Activated CD4-positive, alpha-beta T cell treated with anti-CD3 and anti-CD28 coated beads for 1 hour (primary cell): ENCODE measurements around the gene C6orf132.
A peak's percentile ranks its signal among the peaks of the same experiment; 100 is the strongest.
"Not testable (repeated sequence)": the region's sequence is repeated elsewhere in the genome, so short reads cannot be mapped to it uniquely, and the experiment has no call there.

Experiments used
- DNase-seq: peaks from one replicate; pipeline ENCODE4 v3.0.0-alpha.2; 2020

The C6orf132 gene, protein sequence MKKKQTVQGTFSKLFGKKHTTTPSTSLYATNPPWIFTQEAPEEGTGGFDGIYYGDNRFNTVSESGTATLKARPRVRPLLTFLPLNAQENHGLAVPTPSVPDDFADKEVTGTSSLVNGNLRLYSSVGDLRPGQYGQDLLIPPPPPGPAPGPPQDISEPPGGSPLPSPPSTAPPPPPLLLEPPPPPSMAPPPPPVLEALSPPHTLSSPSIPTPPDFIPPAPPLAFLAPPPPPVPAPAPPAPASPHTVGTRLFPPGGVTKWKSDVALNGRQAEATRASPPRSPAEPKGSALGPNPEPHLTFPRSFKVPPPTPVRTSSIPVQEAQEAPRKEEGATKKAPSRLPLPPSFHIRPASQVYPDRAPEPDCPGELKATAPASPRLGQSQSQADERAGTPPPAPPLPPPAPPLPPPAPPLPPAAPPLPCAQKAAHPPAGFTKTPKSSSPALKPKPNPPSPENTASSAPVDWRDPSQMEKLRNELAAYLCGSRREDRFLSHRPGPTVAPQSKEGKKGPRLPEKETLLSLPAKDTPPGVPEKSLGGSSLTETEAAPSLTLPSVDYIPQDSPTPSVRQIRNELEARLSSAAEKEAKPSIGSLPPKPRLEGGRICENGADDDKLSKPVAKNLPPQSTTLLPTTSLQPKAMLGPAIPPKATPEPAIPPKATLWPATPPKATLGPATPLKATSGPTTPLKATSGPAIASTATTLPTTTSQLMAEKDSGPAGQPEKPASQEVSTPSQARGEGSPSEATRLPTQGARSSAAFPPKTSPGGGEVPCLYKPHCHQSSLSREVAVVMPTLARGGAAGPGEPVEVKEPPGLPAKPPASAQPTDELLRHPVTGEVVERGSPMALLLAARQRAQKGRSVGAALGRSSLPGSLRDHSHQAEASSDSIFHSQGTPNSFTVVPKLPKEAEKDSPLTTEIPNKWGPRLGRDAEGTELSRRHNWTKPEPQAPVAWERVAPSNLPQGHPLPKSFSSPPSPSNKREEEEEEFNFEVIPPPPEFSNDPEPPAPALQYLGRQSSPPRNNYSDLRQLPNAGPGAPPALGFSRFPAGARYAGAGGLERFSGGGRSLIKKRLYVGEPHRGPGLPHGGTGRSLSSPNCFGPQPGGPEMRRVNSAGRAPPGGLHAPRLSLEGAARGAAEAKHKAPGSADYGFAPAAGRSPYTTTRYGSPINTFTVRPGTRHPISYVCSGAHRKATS

DNA sequence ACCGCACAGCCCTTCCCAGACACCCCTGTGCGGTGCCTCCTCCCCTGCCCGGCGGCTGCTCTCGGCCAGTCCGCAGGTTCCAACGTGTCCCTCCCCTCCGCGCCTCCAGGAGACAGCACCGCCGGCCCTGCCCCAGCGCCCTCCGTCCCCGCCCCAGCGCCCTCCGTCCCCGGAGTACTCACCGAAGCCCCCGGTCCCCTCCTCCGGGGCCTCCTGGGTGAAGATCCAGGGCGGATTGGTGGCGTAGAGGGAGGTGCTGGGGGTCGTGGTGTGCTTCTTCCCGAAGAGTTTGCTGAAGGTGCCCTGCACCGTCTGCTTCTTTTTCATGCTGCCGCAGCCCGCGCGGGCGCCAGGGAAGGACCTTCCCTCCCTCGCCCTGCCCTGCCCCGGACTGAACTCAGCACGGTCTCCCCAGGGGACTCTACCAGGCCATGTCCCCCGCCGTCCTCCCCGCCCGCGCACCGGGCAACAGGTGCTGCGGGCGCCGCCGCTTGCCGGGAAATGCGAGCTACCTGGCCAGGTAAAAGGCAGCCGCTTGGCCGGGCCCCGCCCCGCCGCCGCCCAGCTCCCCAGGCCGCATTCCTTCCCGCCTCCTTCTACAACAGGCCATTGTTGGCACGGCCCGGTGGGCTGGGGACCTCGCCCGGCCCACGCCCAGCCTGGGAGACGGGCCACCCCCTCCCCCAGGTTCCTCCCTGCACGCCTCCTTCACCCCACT lies at the start of gene C6orf132:
Gene C6orf132, minus strand, starts transcription at position 503 of the 718 bp plus-strand sequence. Its CDS starts 176 bp downstream, at position 327.
- no peak for DNase-seq

- DNase-seq = no peak
Observed at GRCh38 chr6:42190554-42191183, 48.2 kb upstream of the C6orf132 start.

- no peak for DNase-seq
Observed at GRCh38 chr6:42188406-42188805, 46.0 kb upstream of the C6orf132 start.

DNA sequence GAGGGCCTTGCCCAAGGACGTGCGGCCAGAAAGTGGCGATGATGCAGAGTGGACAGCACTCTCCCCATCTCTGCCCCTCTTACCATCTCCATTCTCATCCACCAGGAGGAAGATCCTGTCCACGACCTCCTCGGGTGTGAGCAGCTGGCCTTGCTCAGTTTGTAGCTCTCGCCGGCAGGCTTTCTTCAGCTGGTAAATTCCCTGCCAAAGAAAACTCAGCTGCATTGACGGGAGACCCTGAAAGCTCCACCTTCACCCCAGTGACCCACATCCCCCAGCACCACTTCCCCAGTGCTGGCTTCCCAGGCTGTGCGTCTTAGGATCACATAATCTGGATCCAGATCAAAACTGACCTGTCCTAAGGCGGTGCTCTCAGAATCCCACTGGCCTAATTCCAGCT lies 43.2 kb upstream of the C6orf132 start:
- no peak for DNase-seq

GRCh38 chr6:42184475-42184874 lies 42.1 kb upstream of the C6orf132 start:
- DNase-seq = no peak

- no peak for DNase-seq
Observed at GRCh38 chr6:42182101-42182500, 39.7 kb upstream of the C6orf132 start.

GRCh38 chr6:42179945-42180313 lies 37.5 kb upstream of the C6orf132 start:
- no peak for DNase-seq

- DNase-seq = no peak
Observed at GRCh38 chr6:42179261-42179944, 37.0 kb upstream of the C6orf132 start.

- no peak for DNase-seq
Observed at GRCh38 chr6:42177514-42178364, 35.3 kb upstream of the C6orf132 start.

DNA sequence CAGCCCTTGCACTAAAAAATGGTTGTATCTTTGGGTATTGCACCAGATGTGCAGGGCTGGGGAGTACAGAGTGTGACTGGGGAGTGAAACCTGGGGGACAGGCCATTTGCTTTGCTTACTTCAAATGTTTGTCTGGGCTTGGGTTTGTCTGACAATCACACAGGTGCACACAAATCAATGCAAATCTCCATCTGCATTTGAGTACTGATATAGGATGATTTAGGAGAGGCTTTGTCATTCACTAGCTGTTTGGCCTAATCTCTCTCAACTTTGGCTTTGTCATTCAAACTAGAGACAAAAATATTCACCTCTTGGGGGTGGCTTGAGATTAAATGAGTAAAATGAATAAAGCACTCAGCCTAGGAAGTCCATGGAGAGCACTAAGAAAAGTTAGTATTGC lies 34.6 kb upstream of the C6orf132 start:
- DNase-seq = no peak

GRCh38 chr6:42175860-42176259 lies 33.4 kb upstream of the C6orf132 start:
- no peak for DNase-seq

DNA sequence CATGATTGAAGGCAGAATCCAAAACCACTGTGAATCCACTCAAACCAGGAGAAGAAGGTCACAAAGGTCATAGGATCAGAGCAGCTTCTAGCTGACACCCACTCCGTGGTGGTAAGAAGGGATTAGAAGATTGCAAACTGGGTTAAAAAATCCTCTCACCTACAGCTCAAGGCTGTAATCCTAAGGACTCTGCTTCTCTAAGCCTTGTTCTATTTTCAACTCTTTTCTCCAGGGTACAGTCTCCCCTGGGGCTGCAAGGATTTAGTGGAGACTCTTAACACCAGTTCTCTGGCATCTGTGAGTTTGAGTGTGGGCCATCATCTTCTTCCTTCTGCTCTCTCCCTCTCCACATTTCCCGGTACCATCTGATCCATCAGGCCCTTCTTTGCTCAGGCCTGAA lies 30.7 kb upstream of the C6orf132 start, which contains the start of gene GUCA1A:
Gene GUCA1A, plus strand, starts transcription at position 264 of the 400 bp plus-strand sequence. CDS start 250 bp downstream, outside the sequence.
- DNase-seq = no peak

GRCh38 chr6:42171813-42172581 lies 29.6 kb upstream of the C6orf132 start:
- DNase-seq = no peak

- not testable (repeated sequence) for DNase-seq
Observed at GRCh38 chr6:42169780-42170179, 27.4 kb upstream of the C6orf132 start.

- DNase-seq = no peak
Observed at GRCh38 chr6:42168650-42169049, 26.2 kb upstream of the C6orf132 start.

DNA sequence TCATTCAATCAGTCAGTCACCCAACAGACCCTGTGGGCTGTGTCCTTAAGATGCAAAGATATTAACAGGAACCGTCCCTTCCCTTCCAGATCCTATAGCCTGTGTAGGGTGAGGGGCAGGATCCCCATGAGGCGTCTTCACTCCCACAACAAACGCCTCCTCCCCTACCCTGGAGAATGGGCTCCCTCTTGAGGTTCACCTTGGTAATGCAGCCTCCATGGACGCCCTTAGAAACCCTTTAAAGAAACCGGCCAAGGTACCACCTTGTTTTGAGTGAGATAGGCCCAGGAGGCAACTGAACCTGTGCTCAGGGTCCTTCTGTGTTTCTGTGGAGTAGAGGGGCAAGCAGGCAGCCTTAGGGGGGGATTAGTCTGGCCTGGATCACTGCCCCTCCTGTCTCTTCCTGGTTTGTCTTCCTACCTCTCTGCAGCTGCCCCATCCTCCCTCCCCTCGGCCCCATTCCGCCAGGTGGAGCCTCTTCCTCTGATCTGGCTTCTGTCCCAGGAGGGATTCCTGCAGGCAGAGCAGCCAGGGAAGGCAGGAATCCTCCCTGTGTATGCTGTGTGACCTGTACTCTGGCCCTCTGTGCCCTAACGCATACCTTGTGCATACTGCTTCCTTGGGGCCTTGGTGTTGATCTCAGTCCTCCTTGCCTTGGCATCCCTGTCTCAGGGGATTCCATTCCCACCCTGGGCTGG lies 24.2 kb upstream of the C6orf132 start:
- DNase-seq = peak; percentile 55

GRCh38 chr6:42165016-42165415 lies 22.6 kb upstream of the C6orf132 start:
- no peak for DNase-seq

DNA sequence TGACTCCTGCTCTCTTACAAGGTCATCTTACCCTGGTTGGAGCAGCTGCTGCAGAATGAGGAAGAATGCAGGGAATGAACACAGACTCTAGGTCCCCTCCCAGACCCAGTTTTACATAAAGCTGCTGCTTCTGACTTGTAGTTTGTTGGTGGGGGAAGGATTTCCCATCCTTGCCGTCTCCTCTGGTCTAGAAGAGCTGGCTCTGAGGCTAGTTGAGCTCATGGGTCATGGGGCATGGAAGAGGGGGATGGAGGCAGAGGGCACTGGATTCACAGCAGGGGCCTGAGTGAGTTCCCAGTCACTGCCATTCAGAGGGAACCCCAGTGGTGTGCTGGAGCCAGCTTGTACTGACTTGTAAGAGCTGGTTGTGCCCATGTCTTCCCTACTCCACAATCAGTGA lies 21.6 kb upstream of the C6orf132 start:
- no peak for DNase-seq

- no peak for DNase-seq
Observed at GRCh38 chr6:42162812-42163211, 20.4 kb upstream of the C6orf132 start.
